Kidney (tissue), 14 donors: ENCODE measurements around the gene PPM1B. TPM values are rescaled to one million over a fixed set of nuclear protein-coding genes. Genes with fewer than 3 reads are reported as not detected.
"Not testable (repeated sequence)": the region's sequence is repeated elsewhere in the genome, so short reads cannot be mapped to it uniquely, and the experiment has no call there.

ENCODE experiments used
- DNase-seq, 5 donors: peaks; one replicate each; pipeline ENCODE4 v3.0.0-alpha.2; 2013 to 2020
- FAIRE-seq: peaks from 2 replicates; lab custom pipeline; 2012; peaks lifted over from hg19 to GRCh38; lab: Jason Lieb, UNC
- H3K27ac ChIP-seq, 2 donors: one replicate each; pipeline ENCODE4 v1.7.0; 2013; ENCODE audit warnings: low read depth in 2 of 2, low read length in 2 of 2, inconsistent platforms in 1 of 2
- H3K27me3 ChIP-seq: one replicate; pipeline ENCODE4 v1.7.1; 2013; ENCODE audit warnings: low read length, inconsistent platforms; ENCODE audit not compliant: control insufficient read depth, insufficient read depth
- H3K36me3 ChIP-seq, 3 donors: one replicate each; pipeline versions ENCODE4 v1.7.0 to v1.7.1; 2013; ENCODE audit warnings: low read length in 3 of 3, control low read depth in 1 of 3, inconsistent platforms in 1 of 3; ENCODE audit not compliant: insufficient read depth in 3 of 3, control insufficient read depth in 2 of 3
- H3K4me1 ChIP-seq, 3 donors: one replicate each; pipeline versions ENCODE4 v1.7.0 to v1.7.1; 2013; ENCODE audit warnings: low read length in 3 of 3, inconsistent platforms in 1 of 3, low read depth in 1 of 3; ENCODE audit not compliant: control insufficient read depth in 2 of 3, insufficient read depth in 2 of 3
- H3K4me3 ChIP-seq, 3 donors: one replicate each; pipeline versions ENCODE4 v1.7.0 to v1.8.1; 2013; ENCODE audit warnings: low read length in 3 of 3, control low read depth in 1 of 3, inconsistent platforms in 1 of 3
- H3K9ac ChIP-seq, 3 donors: one replicate each; pipeline versions ENCODE4 v1.7.0 to v1.7.1; 2013; ENCODE audit warnings: low read length in 3 of 3, control low read depth in 1 of 3, inconsistent platforms in 1 of 3
- H3K9me3 ChIP-seq, 3 donors: one replicate each; pipeline versions ENCODE4 v1.7.0 to v1.7.1; 2013; ENCODE audit warnings: low read length in 3 of 3, control low read depth in 1 of 3, inconsistent platforms in 1 of 3; ENCODE audit not compliant: control insufficient read depth in 2 of 3, insufficient read depth in 1 of 3
- intact Hi-C: fragments of 100-400 bp; cut with DNase I; formaldehyde crosslinking; loops from one replicate; pipeline ENCODE4 v1.11.1; 2022
- polyA plus RNA-seq: library from polyadenylated mRNA; stranded (reverse); fragments of 350-450 nt; fragmentation: Illumina TruSeq; extraction: RNeasy Lipid Tissue Mini Kit (QIAGEN cat#74804); gene quantifications from one replicate; pipeline ENCODE4 v1.2.3, GENCODE V29; 2014; ENCODE audit warnings: low read depth, low replicate concordance; ENCODE audit not compliant: insufficient read depth
- total RNA-seq: library from RNA; stranded (reverse); fragmentation: NEBNext Ultra II Directional; extraction: Animal tissue kit (Norgen Biotek cat#: 25700); gene quantifications from one replicate; pipeline ENCODE4 v1.2.1, GENCODE V29; 2021
- TF ChIP-seq, protein P1 (sequence below): IDR thresholded peaks from 3 replicates; pipeline ENCODE4 v1.5.1; 2012; ENCODE audit warnings: mild to moderate bottlenecking, moderate library complexity, borderline replicate concordance; ENCODE audit not compliant: insufficient read depth; ENCODE audit errors: extremely low read depth
- donor health status: control.
- donor health status: control.
- donor health status: control.
- donor health status: control.
- donor health status: control.
- donor health status: DM: yes; HTN: yes; CAD: no.
- donor health status: Normal renal cell carcinoma (clear cell type).

The PPM1B gene
- total and polyA plus RNA-seq, 2 donors from 2014 or later = 19.8 to 45.9 TPM

DNA sequence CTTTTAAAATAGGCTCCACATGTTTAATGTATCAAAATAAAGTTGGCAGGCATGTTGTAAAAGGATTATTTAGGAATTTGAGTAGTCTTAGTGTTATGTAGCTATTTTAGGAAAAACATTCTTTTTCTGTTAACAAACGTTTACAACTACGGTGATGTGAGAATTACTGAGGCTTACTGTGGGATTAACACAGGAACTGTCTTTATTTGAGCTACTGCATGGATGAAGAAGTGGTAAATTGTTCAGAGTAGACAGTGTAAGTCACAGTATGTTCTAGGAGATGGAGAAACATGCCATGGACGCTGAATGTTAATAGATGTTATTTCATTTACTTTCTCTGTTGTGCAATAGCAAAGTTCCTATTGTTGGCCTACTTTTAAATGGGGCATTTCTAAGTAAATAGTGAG, 1.6 kb downstream of the PPM1B start:
- DNase-seq (peak in 2 of 5 donors; percentile 31 to 52), FAIRE-seq (no peak)
- no peaks in the 10 kb centered on the region for H3K36me3 ChIP-seq
- peaks cover 0 to 10% (median 3%) of the 10 kb centered on the region in 3 donors for H3K4me1 ChIP-seq
- H3K27me3 ChIP-seq = no peaks in the 10 kb centered on the region
- intact Hi-C loops = no loop called here
- peak overlapping the region; percentile 92 to 93 for H3K27ac ChIP-seq
- TF ChIP-seq, protein P1, sequence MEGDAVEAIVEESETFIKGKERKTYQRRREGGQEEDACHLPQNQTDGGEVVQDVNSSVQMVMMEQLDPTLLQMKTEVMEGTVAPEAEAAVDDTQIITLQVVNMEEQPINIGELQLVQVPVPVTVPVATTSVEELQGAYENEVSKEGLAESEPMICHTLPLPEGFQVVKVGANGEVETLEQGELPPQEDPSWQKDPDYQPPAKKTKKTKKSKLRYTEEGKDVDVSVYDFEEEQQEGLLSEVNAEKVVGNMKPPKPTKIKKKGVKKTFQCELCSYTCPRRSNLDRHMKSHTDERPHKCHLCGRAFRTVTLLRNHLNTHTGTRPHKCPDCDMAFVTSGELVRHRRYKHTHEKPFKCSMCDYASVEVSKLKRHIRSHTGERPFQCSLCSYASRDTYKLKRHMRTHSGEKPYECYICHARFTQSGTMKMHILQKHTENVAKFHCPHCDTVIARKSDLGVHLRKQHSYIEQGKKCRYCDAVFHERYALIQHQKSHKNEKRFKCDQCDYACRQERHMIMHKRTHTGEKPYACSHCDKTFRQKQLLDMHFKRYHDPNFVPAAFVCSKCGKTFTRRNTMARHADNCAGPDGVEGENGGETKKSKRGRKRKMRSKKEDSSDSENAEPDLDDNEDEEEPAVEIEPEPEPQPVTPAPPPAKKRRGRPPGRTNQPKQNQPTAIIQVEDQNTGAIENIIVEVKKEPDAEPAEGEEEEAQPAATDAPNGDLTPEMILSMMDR = no peak
- peak overlapping the region; percentile 87 to 99 (median 89) for H3K4me3 ChIP-seq
- H3K9ac ChIP-seq = peak overlapping the region; percentile 3 to 95 (median 77)
- H3K9me3 ChIP-seq = no peaks in the 10 kb centered on the region

DNA sequence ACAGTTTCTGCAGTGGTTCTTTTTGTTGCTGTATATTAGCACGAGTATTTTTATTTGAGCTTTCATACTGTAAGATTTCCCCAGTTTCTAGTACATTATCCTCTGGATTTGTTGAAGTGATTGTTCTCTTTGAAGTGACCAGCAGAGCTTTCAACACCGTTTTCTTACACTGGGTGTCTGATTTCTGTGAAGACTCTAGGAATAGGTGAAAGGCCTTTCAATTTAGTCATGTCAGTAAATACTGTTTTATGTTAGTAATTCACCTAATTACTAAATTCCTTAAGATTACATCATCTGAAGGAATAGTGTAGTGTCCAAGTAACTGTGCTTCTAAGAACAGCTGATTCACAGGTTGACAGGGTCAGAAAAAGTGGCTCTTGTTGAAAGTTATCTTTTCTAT, 2.3 kb downstream of the PPM1B start:
- H3K9ac ChIP-seq = peak overlapping the region in 1 of 3 donors; percentile 95
- no peaks in the 10 kb centered on the region for H3K9me3 ChIP-seq
- TF ChIP-seq, protein P1 = no peak
- peak overlapping the region in 2 of 3 donors; percentile 89 to 99 for H3K4me3 ChIP-seq
- no peaks in the 10 kb centered on the region for H3K36me3 ChIP-seq
- intact Hi-C loops = no loop called here
- DNase-seq (peak in 2 of 5 donors; percentile 35 to 54), FAIRE-seq (peak; percentile 58)
- peak overlapping the region in 1 of 2 donors; percentile 44 for H3K27ac ChIP-seq
- peaks cover 0 to 10% (median 3%) of the 10 kb centered on the region in 3 donors for H3K4me1 ChIP-seq
- no peaks in the 10 kb centered on the region for H3K27me3 ChIP-seq

DNA sequence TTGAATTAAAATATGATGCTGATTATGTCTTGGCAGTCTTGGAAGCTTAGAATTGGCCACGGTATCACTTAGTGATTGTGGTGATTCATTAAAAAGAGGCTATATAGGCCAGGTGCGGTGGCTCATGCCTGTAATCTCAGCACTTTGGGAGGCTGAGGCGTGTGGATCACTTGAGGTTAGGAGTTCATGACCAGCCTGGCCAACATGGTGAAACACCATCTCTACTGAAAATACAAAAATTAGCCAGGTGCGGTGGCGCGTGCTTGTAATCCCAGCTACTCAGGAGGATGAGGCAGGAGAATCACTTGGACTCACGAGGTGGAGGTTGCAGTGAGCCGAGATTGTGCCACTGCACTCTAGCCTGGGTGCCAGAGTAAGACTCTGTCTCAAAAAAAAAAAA, 2.8 kb downstream of the PPM1B start:
- H3K36me3 ChIP-seq, DNase-seq, H3K27me3 ChIP-seq, intact Hi-C loops, FAIRE-seq, H3K9me3 ChIP-seq: not testable (repeated sequence)
- peak overlapping the region in 1 of 3 donors; percentile 95 for H3K9ac ChIP-seq
- H3K4me1 ChIP-seq = peaks cover 0 to 10% (median 3%) of the 10 kb centered on the region in 3 donors
- H3K27ac ChIP-seq = peak overlapping the region; percentile 29 to 44
- H3K4me3 ChIP-seq = peak overlapping the region in 1 of 3 donors; percentile 89

DNA sequence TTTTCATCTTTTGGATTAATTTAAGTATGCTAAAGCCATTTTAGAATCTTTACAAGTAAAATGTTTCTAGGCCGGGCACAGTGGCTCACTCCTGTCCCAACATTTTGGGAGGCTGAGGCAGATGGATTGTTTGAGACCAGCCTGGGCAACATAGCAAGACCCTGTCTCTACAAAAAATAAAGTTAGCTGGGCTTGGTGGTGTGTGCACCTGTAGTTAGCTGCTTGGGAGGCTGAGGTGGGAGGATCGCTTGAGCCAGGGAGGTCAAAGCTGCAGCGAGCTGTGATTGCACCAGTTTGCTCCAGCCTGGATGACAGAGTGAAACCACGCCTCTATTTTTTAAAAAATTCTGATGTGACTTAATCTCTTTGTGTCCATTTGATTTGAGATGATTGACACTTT, 3.9 kb downstream of the PPM1B start:
- TF ChIP-seq, protein P1 = no peak
- no peak overlapping the region for H3K9ac ChIP-seq
- H3K36me3 ChIP-seq = no peaks in the 10 kb centered on the region
- H3K4me3 ChIP-seq = no peak overlapping the region
- peaks cover 0 to 10% (median 3%) of the 10 kb centered on the region in 3 donors for H3K4me1 ChIP-seq
- no peak for DNase-seq
- intact Hi-C loops = no loop called here
- H3K27ac ChIP-seq = no peak overlapping the region
- no peaks in the 10 kb centered on the region for H3K27me3 ChIP-seq
- H3K9me3 ChIP-seq = no peaks in the 10 kb centered on the region
- no peak for FAIRE-seq
